ENCODE measurements around the gene BTAF1.

BTAF1 gene

GRCh38 chr10:92052088-92052487 lies 128.5 kb downstream of the BTAF1 start:
- no peak for DNase-seq (ENCODE audit: low spot score)
- ChIA-PET CTCF (no interaction called here), POLR2A (ENCODE audit: low non-redundant PET) (no interaction called here)
- H3K27ac ChIP-seq: no peak overlapping the region
- no peak for TF ChIP-seq CTCF (conservative IDR thresholded peaks at IDR 0.05; ENCODE audit: low read depth)

- ChIA-PET CTCF (interaction anchor here (0.7 kb wide), 1 partner anchor 13 kb away, joined by 6 read pairs; no protein-coding TSS in a partner anchor), POLR2A (ENCODE audit: low non-redundant PET) (no interaction called here)
- DNase-seq (ENCODE audit: low spot score): no peak
- no peak overlapping the region for H3K27ac ChIP-seq
- no peak for TF ChIP-seq CTCF (conservative IDR thresholded peaks at IDR 0.05; ENCODE audit: low read depth)
These were observed 129.2 kb downstream of the BTAF1 start for GRCh38 chr10:92052741-92053140.

- CTCF ChIA-PET: no interaction called here
- TF ChIP-seq CTCF (conservative IDR thresholded peaks at IDR 0.05; ENCODE audit: low read depth): no peak
- no peak overlapping the region for H3K27ac ChIP-seq
- DNase-seq (ENCODE audit: low spot score): no peak
- POLR2A ChIA-PET (ENCODE audit: low non-redundant PET): no interaction called here
These were observed 131.2 kb downstream of the BTAF1 start for GRCh38 chr10:92054807-92055206.

- no peak for DNase-seq (ENCODE audit: low spot score)
- no peak overlapping the region for H3K27ac ChIP-seq
- CTCF ChIA-PET: no interaction called here
- POLR2A ChIA-PET (ENCODE audit: low non-redundant PET): no interaction called here
- no peak for TF ChIP-seq CTCF (conservative IDR thresholded peaks at IDR 0.05; ENCODE audit: low read depth)
These were observed 138.7 kb downstream of the BTAF1 start for GRCh38 chr10:92062273-92062672.

GRCh38 chr10:92064506-92064905 lies 140.9 kb downstream of the BTAF1 start:
- H3K27ac ChIP-seq: no peak overlapping the region
- TF ChIP-seq CTCF (conservative IDR thresholded peaks at IDR 0.05; ENCODE audit: low read depth): no peak
- CTCF ChIA-PET: no interaction called here
- no peak for DNase-seq (ENCODE audit: low spot score)
- POLR2A ChIA-PET (ENCODE audit: low non-redundant PET): no interaction called here

GRCh38 chr10:92066386-92066785 lies 142.8 kb downstream of the BTAF1 start:
- ChIA-PET POLR2A (ENCODE audit: low non-redundant PET) (no interaction called here), CTCF (interaction anchor here (0.6 to 0.9 kb wide), 2 partner anchors 78 to 370 kb away, joined by 4 read pairs; no protein-coding TSS in a partner anchor)
- DNase-seq (ENCODE audit: low spot score): no peak
- H3K27ac ChIP-seq: no peak overlapping the region
- no peak for TF ChIP-seq CTCF (conservative IDR thresholded peaks at IDR 0.05; ENCODE audit: low read depth)

- TF ChIP-seq CTCF (conservative IDR thresholded peaks at IDR 0.05; ENCODE audit: low read depth): no peak
- H3K27ac ChIP-seq: no peak overlapping the region
- CTCF ChIA-PET: interaction anchor here (1.7 kb wide), 1 partner anchor 19 kb away, joined by 4 read pairs; no protein-coding TSS in a partner anchor
- DNase-seq (ENCODE audit: low spot score): no peak
- POLR2A ChIA-PET (ENCODE audit: low non-redundant PET): no interaction called here
These were observed 145.3 kb downstream of the BTAF1 start for GRCh38 chr10:92068900-92069299.
